HG03442 (cell line): ENCODE results near the gene OSTN.
"Not testable (repeated sequence)": the region's sequence is repeated elsewhere in the genome, so short reads cannot be mapped to it uniquely, and the experiment has no call there.

Experiments
- ATAC-seq: cut with Tn5 transposase; IDR thresholded peaks from one replicate; pipeline ENCODE4 v1.9.1; 2021; ENCODE audit warnings: mild to moderate bottlenecking, moderate library complexity; ENCODE audit not compliant: unreplicated experiment

OSTN gene

GRCh38 chr3:191198932-191199331 is at the start of gene OSTN:
TSS of gene OSTN (plus strand) at chr3:191199241. CDS start at chr3:191212533, 13,292 bp downstream.
- ATAC-seq: no peak

GRCh38 chr3:191151653-191152052 is 47.4 kb upstream of the OSTN start:
- peak; percentile 83 for ATAC-seq

GRCh38 chr3:191154827-191155226 is 44.2 kb upstream of the OSTN start:
- ATAC-seq: no peak

DNA sequence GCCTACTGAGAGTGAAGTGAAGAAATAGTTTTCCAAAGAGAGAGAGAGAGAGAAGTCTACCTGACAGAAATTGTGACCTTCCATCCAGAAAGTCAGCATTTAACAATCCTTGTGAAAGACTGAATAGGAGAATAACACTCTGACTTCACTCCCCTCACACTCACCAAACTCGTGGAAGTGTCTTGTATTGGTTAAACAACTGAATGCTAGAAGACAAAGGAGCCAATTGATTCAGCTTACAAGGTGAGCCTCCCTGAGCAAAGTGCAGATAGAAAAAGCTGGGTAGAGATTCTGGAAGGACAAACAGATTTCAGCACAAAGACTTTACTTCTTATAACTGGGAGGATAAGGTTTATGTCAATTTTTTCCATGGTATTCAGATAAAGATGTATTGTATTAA is 40.8 kb upstream of the OSTN start:
- no peak for ATAC-seq

DNA sequence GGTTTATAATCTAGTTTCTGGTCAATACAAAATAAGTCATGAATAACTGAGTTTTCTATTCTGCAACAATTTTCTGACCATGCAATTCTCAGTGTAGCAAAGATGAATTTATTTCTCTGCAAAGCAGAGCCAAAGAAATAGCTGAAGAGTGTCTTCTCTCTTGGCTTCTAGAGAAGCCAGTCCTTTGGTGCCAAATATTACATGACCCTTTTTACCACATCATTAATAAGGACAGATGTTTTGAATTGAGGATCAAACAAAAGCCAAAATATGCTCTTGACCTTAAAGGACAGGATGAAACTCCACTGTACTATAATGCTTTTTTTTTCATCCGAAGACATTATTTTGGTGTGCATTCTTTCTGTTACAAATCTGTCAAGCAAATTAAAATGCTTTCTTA is 40.2 kb upstream of the OSTN start:
- no peak for ATAC-seq

- ATAC-seq: no peak
These were observed 33.2 kb upstream of the OSTN start for GRCh38 chr3:191165802-191166201.

DNA sequence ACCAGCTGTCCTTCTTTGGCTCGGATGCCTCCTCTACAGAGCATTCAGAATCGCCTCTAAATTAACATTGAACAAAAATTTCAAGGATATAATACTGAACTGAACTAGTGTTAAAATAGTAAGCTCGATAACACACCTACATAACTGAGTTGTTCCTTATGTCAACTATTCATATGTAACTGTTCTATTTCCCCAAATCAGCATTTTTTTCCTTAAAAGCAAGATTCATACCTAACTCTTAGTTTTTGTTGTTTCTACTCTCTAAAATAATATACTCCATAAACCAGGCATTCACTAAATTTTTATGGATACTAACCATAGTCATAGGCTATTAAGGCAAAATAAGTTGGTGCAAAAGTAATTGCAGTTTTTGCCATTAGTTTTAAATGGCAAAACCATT is 32.7 kb upstream of the OSTN start:
- no peak for ATAC-seq

GRCh38 chr3:191169566-191169965 is 29.5 kb upstream of the OSTN start:
- no peak for ATAC-seq

DNA sequence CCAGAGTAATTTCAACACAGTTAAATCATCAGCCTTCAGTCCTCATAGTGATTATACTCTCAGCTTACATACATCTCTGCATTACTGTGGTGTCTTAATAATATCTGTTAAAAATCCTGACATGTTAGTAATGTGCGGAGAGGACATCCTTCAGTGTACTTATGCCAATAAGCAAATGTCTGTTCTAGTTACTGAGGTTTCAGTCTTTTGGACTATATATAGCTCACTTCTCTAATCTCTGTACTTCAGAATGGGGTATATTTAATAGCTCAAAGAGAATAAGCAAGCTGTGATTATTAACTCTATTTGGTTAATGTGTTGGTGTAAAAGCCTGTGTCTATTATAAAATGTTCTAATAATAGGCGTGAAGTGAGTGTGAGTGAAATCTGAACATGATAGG is 28.9 kb upstream of the OSTN start:
- no peak for ATAC-seq

- ATAC-seq: no peak
These were observed 23.9 kb upstream of the OSTN start for GRCh38 chr3:191175102-191175501.

- ATAC-seq: no peak
These were observed 22.8 kb upstream of the OSTN start for GRCh38 chr3:191176038-191176785.

- ATAC-seq: not testable (repeated sequence)
These were observed 13.7 kb upstream of the OSTN start for GRCh38 chr3:191185382-191185781.

GRCh38 chr3:191188246-191188645 is 10.8 kb upstream of the OSTN start:
- ATAC-seq: not testable (repeated sequence)

DNA sequence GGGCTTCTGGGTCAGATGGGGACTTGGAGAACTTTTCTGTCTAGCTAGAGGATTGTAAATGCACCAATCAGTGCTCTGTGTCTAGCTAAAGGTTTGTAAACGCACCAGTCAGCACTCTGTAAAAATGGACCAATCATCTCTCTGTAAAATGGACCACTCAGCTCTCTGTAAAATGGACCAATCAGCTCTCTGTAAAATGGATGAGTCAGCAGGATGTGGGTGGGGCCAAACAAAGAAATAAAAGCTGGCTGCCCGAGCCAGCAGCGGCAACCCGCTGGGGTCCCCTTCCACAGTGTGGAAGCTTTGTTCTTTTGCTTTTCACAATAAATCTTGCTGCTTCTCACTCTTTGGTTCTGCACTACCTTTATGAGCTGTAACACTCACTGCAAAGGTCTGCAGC is 6.8 kb upstream of the OSTN start:
- not testable (repeated sequence) for ATAC-seq

- ATAC-seq: no peak
These were observed 6.1 kb upstream of the OSTN start for GRCh38 chr3:191192941-191193340.

- no peak for ATAC-seq
These were observed 1.2 kb upstream of the OSTN start for GRCh38 chr3:191197761-191198306.

DNA sequence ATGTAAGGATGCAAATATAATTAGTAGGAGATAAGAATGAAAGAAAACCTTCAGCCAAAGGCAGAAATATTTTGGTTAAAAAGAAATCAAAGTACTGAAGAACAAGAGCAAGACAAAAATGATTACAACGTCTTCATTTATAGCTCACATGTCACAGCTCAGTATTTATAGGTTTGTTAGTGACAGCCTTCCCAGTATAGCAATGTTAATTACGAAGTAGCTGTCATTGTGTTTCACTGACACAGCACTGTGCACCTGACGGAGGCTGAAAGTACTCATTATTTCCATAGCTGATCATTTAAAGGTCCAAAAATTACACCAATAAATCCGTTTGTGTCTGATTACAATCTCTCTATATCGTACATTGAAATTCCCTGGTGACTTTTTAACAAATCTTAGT is 561 bp upstream of the OSTN start:
- ATAC-seq: no peak

DNA sequence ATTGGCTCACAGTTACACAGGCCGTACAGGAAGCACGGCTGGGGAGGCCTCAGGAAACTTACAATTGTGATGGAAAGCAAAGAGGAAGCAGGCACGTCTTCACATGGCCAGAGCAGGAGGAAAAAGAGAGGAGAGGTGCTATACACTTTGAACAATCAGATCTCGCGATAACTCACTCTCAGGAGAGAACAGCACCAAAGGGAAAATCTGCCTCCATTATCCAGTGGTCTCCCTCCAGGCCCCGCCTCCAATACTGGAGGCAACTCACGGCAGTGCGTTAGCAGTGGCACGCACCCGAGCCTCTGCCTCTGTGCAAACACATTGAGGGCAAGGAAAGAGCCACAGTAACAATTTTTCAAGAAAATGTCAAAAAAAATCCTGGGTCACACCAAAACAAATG is 11.0 kb downstream of the OSTN start:
- ATAC-seq: no peak

DNA sequence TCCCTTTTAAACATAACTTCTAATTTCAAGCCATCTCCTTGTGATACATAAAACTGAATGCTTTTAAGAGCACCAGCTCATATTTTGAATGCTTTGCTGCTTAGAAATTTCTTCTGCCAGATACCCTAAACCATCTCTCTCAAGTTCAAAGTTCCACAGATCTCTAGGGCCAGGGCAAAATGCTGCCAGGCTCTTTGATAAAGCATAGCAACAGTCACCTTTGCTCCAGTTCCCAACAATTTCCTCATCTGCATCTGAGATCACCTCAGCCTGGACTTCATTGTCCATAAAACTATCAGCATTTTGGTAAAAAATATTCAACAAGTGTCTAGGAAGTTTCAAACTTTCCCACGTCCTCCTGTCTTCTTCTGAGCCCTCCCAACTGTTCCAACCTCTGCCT is 17.5 kb downstream of the OSTN start:
- ATAC-seq: no peak

DNA sequence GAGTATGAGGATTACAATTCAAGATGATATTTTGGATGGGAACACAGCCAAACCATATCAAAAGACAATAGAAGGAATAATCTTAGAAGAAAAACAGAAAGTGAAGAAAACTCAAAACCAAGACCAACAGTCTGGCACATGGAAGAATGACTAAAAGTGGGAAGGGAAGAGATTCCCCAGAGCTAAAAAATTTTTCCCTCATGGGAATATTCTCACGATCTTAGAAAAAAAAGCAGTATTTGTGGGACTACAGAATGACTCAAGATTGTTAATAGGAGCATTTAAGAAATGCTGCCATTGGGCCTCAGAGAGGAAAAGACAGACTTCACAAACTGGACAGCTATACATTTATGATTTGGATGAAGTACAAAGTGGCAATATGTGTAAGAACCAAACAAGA is 18.3 kb downstream of the OSTN start:
- no peak for ATAC-seq

GRCh38 chr3:191220908-191221307 is 21.9 kb downstream of the OSTN start:
- no peak for ATAC-seq

GRCh38 chr3:191221638-191222037 is 22.6 kb downstream of the OSTN start:
- no peak for ATAC-seq

DNA sequence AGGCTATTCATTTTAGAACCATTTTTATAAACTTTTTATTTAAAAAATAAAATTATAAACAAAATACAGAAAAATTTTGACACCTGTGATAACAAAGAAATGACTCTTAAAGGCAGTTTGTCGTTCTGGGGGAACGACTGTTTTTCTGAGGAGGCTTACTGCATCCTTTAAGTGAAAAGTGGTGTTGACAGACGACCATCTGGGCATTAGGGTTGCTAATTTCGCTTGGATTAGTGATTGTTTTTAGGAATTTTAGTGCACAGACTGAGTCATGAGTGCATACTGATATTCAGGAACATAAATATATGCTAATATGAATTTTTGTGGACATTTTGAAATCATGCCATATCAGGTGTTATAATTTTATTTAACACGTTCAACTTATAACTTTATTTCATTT is 28.5 kb downstream of the OSTN start:
- ATAC-seq: no peak
